ENCODE data around the gene ADIPOR1.

The ADIPOR1 gene

GRCh38 chr1:202961220-202961880 is 3.2 kb upstream of the ADIPOR1 start:
- no peak for TF ChIP-seq POLR2AphosphoS5 (IDR thresholded peaks at IDR 0.05; ENCODE audit: low read depth)
- TF ChIP-seq SPI1 (IDR thresholded peaks at IDR 0.05; ENCODE audit: borderline replicate concordance, low read depth) = no peak
- TF ChIP-seq REST (IDR thresholded peaks at IDR 0.05; ENCODE audit: insufficient replicate concordance, low read depth) = no peak
- no peak for TF ChIP-seq GABPA (IDR thresholded peaks at IDR 0.05; ENCODE audit: low read depth)
- TF ChIP-seq CTCF (IDR thresholded peaks at IDR 0.05; ENCODE audit: insufficient read depth, low read length) = no peak

GRCh38 chr1:202959276-202959620 is 1.1 kb upstream of the ADIPOR1 start:
- no peaks in the 10 kb centered on the region for H3K27me3 ChIP-seq (ENCODE audit: insufficient read depth, poor library complexity, severe bottlenecking)
- DNase-seq (ENCODE audit: low read depth in 1 of 2, low spot score in 1 of 2) = no peak
- H3K27ac ChIP-seq (replicated peaks) = no peak overlapping the region
- TF ChIP-seq GABPA (IDR thresholded peaks at IDR 0.05; ENCODE audit: low read depth) = no peak
- H3K4me3 ChIP-seq (replicated peaks; ENCODE audit: insufficient read depth, low read length) = no peak overlapping the region

More at GRCh38 chr1:202961220-202961880, 3.2 kb upstream of the ADIPOR1 start:
- Histone ChIP-seq H3K4me3 (replicated peaks; ENCODE audit: insufficient read depth, low read length) (no peak overlapping the region), H3K27me3 (ENCODE audit: insufficient read depth, poor library complexity, severe bottlenecking) (no peaks in the 10 kb centered on the region), H3K27ac (replicated peaks) (no peak overlapping the region)
- DNase-seq (ENCODE audit: low read depth in 1 of 2, low spot score in 1 of 2) = no peak

GRCh38 chr1:202958544-202959275 is 598 bp upstream of the ADIPOR1 start:
- H3K27ac ChIP-seq (replicated peaks) = peak overlapping the region; percentile 17
- peak overlapping the region; percentile 88 for H3K4me3 ChIP-seq (replicated peaks; ENCODE audit: insufficient read depth, low read length)
- H3K27me3 ChIP-seq (ENCODE audit: insufficient read depth, poor library complexity, severe bottlenecking) = no peaks in the 10 kb centered on the region
- no peak for TF ChIP-seq CTCF (IDR thresholded peaks at IDR 0.05; ENCODE audit: insufficient read depth, low read length)
- TF ChIP-seq GABPA (IDR thresholded peaks at IDR 0.05; ENCODE audit: low read depth) = no peak
- no peak for DNase-seq (ENCODE audit: low read depth in 1 of 2, low spot score in 1 of 2)

- Histone ChIP-seq H3K4me3 (replicated peaks; ENCODE audit: insufficient read depth, low read length) (peak overlapping the region; percentile 88), H3K27ac (replicated peaks) (peak overlapping the region; percentile 86; the same call in 1 of the 2 replicates), H3K27me3 (ENCODE audit: insufficient read depth, poor library complexity, severe bottlenecking) (no peaks in the 10 kb centered on the region)
- TF ChIP-seq GABPA (IDR thresholded peaks at IDR 0.05; ENCODE audit: low read depth) (no peak), SPI1 (IDR thresholded peaks at IDR 0.05; ENCODE audit: borderline replicate concordance, low read depth) (no peak), REST (IDR thresholded peaks at IDR 0.05; ENCODE audit: insufficient replicate concordance, low read depth) (no peak)
- no peak for DNase-seq (ENCODE audit: low read depth in 1 of 2, low spot score in 1 of 2)
These were observed 1.1 kb downstream of the ADIPOR1 start for GRCh38 chr1:202956969-202957368.
